Measurements from ENCODE around the gene DBX1.

DNA sequence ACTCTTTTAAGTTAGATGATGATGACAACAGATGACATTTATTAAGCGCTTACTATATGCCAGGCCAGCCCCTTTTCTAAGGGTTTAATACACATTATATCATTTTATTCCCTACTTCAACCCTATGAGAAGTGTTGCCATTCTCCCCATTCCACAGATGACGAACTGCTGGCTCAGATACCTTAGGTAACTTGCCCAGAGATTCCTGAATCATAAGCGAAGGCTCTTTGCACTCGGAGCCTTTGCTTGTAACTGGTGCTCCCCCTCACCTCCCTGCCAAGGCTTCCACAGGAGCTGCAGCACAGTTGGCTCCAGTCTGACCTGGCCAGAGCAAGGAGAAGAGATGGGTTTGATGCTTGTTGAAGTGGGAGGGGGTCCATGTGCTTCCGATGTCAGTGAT is 43.0 kb downstream of the DBX1 start:
- TF ChIP-seq, protein P1, sequence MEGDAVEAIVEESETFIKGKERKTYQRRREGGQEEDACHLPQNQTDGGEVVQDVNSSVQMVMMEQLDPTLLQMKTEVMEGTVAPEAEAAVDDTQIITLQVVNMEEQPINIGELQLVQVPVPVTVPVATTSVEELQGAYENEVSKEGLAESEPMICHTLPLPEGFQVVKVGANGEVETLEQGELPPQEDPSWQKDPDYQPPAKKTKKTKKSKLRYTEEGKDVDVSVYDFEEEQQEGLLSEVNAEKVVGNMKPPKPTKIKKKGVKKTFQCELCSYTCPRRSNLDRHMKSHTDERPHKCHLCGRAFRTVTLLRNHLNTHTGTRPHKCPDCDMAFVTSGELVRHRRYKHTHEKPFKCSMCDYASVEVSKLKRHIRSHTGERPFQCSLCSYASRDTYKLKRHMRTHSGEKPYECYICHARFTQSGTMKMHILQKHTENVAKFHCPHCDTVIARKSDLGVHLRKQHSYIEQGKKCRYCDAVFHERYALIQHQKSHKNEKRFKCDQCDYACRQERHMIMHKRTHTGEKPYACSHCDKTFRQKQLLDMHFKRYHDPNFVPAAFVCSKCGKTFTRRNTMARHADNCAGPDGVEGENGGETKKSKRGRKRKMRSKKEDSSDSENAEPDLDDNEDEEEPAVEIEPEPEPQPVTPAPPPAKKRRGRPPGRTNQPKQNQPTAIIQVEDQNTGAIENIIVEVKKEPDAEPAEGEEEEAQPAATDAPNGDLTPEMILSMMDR (IDR thresholded peaks at IDR 0.05): no peak
- TF ChIP-seq POLR2A (IDR thresholded peaks at IDR 0.05) (no peak), EP300 (IDR thresholded peaks at IDR 0.05) (no peak)

Data from ovary (tissue), 3 donors.